Suppressor macrophage (primary cell): Measurements from ENCODE around the gene SELENOS.

Experiments
- DNase-seq, 4 experiments: peaks; one replicate each; pipeline ENCODE4 v3.0.0-alpha.2; 2020 to 2022

SELENOS gene

DNA sequence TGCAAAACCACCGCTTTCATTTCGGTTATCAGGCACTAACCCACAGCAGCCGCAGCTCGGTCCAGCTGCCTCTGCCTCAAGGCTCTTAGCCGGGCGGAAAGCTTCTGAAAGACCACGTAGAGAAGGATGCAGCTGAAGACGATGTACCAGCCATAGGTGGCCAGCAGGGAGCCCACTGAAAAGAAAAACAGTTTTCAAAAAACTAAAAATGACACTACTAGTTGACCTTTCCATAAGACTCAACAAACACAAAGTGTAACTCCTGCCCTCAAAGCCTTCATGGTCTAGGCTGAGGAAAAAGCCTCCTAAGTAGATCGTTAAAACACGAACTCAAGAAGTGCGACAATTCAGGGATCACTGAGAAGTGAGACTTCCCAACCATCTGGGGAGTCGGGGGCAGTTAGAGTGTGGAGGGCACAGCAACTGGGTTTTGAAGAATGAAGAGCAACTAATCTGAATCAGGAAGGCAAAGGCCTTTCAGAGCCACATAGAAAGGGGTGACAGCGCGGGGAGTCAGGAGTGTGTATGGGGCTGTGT, 716 bp downstream of the SELENOS start:
- peak in 3 of 4 experiments; percentile 42 to 51 (median 48) for DNase-seq

GRCh38 chr15:101275018-101275417, 2.3 kb downstream of the SELENOS start:
- no peak for DNase-seq

GRCh38 chr15:101273534-101273933, 3.8 kb downstream of the SELENOS start:
- DNase-seq = no peak

GRCh38 chr15:101272584-101272983, 4.7 kb downstream of the SELENOS start:
- no peak for DNase-seq

- peak in 1 of 4 experiments; percentile 24 for DNase-seq
Measured at GRCh38 chr15:101269479-101270223, 7.6 kb downstream of the SELENOS start.

DNA sequence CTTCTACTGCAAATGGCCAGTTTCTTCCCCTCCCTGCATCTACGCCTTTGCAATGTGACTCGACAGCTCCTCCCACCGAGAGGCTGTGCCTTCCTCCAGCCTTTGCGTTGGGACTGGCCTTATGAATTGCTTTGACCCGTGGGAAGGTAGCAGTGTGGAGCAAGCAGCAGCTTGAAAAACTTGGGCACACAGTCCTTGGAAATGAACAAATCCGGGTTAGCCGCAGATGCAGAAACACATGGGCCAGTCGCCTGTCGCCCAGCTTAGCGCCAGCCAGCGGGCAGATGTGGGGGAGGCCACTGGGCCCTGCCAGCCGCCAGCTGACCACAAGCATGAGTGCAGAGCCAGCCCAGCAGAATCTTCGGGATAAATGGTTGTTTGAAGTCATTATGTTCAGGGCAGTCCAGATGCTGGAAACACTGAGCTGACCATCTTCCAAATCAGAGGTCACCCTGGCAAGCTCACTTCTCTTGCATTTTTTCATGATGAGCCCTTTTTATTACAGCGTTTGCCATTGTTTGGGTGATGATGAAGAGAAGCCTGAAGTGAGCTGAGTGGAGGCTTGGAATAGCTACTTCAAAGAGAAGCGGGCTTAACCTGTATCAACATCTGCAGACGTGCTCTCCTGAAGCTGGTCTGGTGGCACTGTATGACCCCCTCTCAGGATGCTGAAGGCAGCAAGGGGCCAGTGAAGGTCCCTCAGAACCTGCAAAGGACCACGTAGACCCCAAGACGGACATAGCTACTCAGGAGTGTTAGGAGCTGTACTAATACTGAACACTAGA, 9.8 kb downstream of the SELENOS start:
- no peak for DNase-seq

DNA sequence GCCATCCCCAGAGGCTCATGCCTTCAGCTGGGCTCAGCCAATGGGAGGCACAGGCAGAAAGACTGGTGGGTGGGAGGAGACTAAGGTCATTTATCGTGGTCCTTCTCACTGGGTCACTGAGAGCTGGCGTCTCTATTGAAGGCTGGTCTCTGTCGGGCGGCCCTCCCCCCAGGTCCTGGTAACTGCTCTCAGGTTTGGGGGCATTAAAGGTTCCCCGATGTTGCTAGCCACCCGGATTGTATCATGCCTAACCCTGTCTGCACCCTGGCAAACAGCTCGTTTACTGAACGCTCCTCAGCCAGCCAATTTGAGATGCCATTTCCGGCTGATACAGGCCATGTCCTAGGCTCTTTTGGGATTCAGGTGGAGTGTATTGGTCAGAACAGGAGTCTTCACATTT, 10.5 kb downstream of the SELENOS start:
- DNase-seq = no peak

- DNase-seq = no peak
Measured at GRCh38 chr15:101266034-101266433, 11.3 kb downstream of the SELENOS start.

GRCh38 chr15:101264911-101265641, 12.2 kb downstream of the SELENOS start:
- DNase-seq = peak in 2 of 4 experiments; percentile 30 to 34

DNA sequence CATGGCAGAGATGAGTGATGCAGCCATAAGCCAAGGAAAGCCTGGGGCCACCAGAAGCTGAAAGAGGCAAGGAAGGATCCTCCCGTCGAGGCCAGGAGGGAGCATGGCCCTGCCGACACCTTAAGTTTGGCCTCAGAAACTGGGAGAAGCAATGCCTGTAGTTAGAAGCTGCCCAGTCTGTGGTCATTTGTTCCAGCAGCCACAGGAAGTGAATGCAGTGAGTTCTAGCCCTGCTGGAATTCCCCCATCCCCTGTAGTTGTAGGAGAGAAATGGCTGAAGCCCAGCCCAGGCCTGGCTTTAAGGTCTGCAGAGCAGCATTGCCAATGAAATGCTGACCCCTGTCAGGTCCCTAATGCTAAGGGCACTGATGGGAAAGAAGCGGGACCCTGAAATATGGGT, 13.3 kb downstream of the SELENOS start:
- DNase-seq = peak in 3 of 4 experiments; percentile 32 to 54 (median 43)

DNA sequence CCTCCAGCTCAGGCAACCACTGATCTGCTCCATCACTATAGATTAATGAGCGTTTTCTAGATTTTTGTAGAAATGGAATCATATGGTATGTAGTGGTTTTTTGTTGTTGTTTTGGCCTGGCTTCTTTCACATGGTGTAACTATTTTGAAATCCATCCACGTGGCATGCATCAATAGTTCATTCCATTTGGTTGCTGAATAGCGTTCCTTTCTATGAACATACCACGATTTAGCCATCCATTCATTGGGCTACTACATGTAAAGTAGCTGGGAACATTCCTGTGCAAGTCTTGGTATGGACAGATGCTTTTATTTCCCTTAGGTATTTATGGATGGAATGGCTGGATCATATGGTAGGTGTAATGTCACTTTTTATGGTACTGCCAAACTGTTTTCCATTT, 14.7 kb downstream of the SELENOS start:
- no peak for DNase-seq

DNA sequence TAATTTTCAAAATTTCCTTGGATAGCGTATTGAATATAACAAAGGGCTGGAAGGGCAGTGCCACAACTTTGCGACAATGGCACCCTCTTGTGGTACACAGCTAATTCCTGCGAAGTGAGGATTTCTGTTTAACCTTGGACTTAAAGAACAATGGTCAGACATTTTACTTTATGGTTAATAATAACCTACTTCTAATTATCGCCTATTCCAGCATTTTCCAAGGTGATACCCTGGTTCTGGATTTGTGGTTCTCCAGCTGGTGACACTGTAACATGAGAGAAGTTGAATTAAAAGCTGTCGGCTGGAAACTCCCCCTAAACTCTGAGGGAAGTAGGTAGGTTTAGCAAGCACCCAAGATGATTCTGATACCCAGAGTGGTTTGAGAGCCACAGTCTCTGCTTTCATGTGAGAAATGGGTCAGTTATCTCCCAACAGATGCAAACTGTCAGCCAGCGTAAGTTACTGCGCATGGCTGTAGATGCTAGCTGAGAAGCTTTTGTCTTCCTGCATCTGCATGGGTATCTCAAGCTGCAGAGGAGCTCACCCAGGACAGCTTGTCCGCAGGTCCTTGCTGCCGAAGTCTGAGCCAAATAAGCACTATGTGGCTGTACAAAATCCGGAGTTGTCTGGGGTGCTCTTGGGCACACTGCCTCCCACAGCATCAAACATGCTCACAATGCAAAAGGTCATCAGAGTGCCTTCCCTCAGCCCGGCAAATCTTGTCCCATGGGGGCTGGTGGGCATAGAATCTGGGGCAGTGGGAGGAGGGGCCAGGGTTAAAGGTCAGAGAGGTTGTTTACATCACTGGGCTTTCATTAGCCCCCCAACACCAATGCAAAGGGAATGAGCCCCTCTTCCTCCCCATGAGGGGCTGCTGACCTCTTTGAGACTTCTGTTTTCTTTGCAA, 18.8 kb downstream of the SELENOS start:
- peak; percentile 80 to 90 (median 81) for DNase-seq

DNA sequence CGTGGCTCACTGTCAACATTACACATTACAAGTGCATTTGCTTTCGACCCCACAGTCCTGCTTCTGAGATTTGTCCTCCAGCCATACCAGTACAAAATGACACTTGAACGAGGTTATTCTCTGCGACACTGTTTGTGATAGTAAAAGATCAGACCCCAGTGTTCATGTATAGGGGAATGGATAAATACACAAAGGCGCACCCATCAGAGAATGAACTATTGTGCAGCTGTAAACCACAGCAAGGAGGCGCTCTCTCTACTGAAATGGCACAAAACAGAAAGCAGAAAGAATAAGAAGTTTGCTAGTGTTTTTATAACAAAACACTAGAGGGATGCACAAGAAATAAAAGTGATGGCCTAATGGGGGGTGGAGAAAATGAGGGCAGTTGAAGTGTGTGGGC, 20.5 kb downstream of the SELENOS start:
- peak in 1 of 4 experiments; percentile 29 for DNase-seq

DNA sequence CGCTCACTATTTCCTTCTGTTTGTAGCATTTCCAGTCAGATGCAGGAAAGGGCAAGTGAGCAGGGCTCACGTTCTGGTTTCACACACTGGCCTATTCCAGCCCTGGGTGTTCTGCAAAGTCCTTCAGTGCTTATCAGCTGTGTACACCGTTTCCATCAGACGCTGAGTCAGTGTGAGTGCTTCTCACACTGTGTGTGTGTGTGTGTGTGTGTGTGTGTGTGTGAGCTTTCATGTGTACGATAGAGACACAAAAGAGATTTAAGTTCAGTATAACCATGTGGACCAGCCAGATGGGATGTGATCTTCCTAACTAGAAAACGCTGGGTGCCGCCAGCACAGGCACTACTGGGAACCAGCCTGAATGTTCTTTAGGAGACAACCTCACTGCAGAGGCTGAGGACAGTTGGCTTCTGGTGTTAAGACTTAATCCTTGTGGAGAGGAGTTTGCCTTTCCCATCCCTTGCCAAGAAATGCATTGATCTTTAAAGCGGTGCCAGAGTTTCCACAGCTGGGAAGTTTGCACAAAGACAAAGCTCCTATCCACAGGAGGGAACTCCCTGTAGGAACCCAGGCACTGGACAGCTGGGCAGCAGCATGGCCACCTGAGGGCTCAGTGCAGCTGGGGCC, 21.6 kb downstream of the SELENOS start:
- peak in 3 of 4 experiments; percentile 24 to 44 (median 25) for DNase-seq

GRCh38 chr15:101255051-101255395, 22.3 kb downstream of the SELENOS start:
- DNase-seq = peak in 2 of 4 experiments; percentile 29 to 63

DNA sequence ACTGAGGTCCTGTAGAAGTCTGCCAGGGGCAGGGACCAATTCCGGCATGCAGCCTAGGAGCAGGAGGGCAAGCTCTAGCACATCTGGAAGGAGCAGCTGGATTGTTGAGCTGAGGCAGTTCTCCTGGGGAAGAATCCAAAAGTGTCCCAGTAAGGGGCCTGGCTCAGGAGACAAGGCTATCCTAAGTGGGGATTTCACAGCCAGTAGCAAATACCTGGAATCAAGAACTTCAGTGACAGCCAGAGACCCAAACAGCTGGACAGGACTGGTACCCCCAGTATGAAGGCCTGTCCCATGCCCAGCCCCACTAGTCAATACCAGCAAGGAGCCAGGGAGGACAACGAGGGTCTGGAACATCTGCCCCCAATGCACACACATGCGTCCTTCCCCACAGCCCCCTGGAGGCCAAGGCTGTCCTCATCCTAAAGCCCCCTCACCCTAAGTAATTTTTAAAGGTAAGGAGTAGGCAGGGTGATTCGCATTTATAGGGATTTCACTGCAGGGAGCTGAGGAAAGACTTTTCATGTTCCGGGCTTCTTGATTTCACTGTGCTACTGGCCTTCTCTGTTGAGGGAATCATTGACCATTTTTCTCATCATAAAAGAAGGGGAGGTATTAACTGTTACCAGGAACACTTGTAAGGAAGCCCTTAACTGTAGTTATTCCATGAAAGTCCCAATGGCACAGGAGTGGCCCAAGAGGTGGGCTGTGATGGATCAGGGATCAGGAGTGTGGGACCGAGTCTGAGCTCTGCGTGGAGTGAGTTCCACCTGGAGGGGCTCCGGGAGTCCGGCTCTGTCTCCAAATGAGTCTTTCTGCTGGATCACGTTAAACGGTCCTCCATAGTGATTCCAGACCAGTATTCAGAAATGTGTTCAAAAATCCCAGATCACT, 22.9 kb downstream of the SELENOS start:
- DNase-seq = no peak

DNA sequence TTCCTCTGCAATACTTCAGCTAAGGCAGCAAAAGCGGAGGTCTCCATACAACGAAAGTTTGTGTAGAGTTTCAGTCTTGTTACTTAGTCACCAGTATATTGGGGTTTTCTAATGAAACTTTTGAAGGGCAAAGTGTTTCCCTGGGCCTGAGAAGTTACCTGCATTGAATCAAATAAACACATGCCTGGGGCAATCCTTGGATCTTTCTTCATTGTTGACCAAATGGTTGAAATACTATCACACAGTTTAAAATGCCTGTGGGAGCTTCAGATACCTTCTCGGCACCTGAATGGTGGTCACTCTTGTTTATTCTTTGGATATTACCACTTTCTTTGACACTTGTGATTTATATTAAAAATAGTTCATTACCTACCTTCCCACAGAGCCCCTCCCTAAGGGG, 24.4 kb downstream of the SELENOS start:
- DNase-seq = no peak

- peak; percentile 96 to 98 (median 97) for DNase-seq
Measured at GRCh38 chr15:101251830-101252820, 25.2 kb downstream of the SELENOS start, which contains the start of gene CHSY1. Gene CHSY1, minus strand, starts transcription at chr15:101252048. Its CDS starts 592 bp downstream, at chr15:101251456.
